HG02588 (cell line): ENCODE data around the gene CALHM5.
A peak's percentile ranks its signal among the peaks of the same experiment; 100 is the strongest.

ENCODE experiments used
- ATAC-seq: cut with Tn5 transposase; IDR thresholded peaks from one replicate; pipeline ENCODE4 v1.9.1; 2021; ENCODE audit warnings: mild to moderate bottlenecking, moderate library complexity; ENCODE audit not compliant: unreplicated experiment

CALHM5 gene

DNA sequence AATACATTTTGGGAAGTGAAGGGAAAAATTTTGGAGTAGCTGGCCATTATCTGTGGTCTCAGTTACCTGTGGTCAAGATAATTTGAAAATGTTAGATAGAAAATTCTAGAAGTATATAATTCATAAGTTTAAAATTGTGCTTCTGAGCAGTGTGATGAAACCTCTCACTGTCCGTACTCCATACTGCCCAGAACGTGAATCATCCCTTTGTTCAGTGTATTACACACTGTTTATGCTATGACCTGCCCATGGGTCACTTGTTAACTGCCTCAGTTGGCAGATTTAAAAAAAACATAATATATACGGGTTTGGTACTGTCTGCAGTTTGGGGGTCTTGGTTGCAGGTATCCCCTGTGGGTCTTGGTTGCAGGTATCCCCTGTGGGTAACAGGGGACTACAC, 4.1 kb upstream of the CALHM5 start:
- no peak for ATAC-seq

- ATAC-seq = no peak
Observed at GRCh38 chr6:116508527-116508926, 2.9 kb upstream of the CALHM5 start.

DNA sequence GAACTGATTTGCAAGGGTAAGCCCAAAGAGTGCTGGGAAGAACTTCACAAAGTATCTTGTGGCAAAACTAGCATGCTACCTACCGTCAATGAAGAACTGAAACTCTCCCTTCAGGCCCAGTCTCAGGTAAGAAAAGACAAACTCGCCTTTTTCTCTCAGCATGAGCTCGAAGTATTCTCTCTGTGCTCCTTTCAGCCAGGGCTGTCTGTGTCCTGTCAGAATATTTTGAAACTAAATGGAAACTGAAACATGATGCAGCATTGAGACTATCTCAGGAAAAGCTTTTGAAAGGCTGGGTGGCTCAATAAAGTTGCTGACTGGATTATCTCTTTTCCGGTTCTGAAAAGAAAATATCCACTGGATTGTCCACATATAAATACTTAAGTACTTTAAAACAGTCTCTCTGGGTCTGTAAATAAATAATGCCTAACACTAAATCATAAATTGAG, 696 bp downstream of the CALHM5 start:
- peak; percentile 62 for ATAC-seq

GRCh38 chr6:116512734-116513133, 1.3 kb downstream of the CALHM5 start:
- no peak for ATAC-seq

- no peak for ATAC-seq
Observed at GRCh38 chr6:116513224-116513875, 1.9 kb downstream of the CALHM5 start.

DNA sequence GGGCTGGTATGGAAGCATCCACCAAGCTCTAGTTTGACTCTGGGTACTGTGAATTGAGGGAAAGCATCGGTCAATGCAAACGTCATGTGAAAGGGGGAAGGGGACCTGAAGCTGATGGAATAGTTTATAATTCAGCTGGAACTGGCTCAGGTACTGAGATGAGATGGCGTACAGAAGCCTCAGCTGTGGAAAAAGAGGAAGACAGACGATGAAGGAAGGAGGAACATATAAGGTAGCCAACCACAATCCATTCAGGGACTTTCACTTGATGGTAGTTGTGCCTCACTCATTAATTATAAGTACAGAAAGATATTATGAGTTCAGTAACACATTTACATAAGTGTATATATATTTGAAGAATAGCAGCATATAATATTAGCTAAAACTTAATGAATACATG, 2.7 kb downstream of the CALHM5 start:
- no peak for ATAC-seq

GRCh38 chr6:116515141-116515540, 3.7 kb downstream of the CALHM5 start:
- ATAC-seq = no peak

DNA sequence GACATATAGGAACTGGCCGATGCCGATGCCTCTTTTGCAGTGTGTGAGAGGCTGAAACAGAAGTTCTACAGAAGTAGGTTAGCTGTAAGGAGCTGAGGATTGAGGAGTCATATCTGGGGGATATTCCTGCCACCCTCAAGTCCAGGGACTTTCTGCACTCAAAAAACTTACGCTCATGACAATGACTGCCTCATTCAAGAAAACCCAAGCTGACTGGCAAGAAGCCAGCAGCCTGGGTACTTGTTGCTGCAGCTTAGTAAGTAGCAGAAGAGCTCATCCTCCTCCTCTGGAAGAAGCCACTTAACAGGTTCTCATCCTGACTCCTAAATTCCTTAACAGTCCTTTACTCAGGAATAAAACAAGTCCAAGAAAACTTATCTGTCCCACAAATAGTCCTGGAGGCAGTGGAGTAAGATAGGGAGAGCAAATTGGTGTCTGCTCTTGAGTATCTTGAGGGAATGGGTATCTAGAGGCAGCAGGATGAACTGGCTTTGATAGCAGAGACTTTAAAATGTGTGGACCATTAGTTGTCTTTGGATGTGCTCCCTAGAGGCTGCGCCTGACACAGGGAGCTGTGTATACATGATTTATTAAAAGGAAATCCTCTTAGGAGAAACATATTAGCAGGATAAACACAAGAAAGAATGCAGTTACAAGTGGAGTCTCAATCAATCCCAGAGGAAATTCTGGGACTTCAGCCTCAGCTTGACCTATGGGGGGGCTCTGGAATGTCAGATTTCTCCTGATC, 7.4 kb downstream of the CALHM5 start:
- ATAC-seq = no peak

DNA sequence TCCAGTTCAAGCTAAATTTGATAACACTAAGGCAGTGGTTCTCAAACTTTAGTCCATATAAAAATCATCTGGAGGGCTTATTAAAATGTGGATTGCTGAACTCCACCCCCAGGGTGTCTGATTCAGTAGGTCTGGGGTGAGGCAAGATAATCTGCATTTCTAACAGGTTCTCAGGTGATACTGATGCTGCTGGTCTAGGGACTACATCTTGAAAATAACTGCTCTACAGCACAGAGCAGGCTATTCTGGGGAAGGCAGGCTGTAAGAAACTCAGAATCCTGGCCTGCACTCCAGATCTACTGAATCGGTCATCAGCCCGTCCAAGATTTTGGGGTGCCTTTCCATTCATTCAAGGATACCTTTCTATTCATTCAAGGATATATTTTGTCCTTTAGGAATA, 11.5 kb downstream of the CALHM5 start:
- ATAC-seq = no peak

DNA sequence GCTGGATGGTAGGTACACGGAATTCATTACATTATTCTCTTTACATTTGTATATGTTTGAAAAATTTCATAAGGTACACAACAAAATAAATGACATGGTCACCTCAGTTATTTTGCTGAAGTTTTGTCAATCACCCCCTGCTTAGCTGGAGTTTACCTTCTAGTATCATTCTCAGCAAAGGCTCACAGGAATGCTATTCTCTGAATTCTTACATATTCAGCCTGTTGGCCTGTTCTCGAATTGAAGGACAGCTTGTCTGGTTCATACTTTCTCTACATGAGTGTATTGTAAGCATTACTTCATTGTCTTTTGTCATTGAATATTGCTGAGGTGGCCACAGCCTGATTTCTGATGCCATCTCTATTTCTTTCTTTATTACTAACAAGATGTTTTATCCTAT, 12.8 kb downstream of the CALHM5 start:
- ATAC-seq = no peak

- ATAC-seq = no peak
Observed at GRCh38 chr6:116528133-116528532, 16.7 kb downstream of the CALHM5 start.

DNA sequence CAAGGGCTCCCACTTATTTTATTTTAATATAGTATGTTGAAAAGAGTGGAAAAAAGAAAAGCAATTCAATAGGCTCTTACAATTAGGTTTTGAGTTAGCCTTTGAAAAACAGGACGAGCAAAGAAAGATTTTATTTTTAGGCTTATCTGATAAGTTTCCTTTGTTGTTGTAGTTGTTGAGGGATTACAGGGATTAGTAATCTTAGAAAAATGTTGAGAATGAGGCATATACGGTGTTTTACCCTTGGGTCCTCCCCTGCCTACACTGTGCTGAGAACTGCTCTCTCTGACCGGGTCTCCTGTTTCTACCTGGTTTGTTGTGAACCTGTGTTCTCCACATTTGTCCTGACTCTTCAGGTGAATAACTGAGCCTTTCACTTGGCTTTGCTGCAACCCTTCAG, 17.3 kb downstream of the CALHM5 start:
- no peak for ATAC-seq

- no peak for ATAC-seq
Observed at GRCh38 chr6:116529466-116530290, 18.2 kb downstream of the CALHM5 start.

DNA sequence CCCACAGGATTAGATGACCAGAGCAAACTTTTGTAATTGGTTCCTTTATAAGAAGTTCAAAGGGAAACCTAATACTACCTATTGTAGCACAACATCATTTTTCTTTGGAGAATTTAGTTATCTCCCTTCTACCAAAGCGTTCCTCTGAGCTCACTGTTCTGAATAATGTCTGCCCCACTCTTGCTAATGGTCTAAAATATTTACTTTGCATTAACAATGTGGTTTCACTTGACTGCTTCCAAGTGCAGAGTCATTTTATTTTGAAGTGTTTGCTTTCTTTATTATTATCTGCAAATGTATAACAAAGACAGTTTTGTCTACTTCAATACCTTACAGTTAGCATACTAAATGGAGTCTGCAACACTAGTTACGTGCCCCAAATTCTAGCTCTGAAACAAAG, 19.0 kb downstream of the CALHM5 start:
- ATAC-seq = no peak

DNA sequence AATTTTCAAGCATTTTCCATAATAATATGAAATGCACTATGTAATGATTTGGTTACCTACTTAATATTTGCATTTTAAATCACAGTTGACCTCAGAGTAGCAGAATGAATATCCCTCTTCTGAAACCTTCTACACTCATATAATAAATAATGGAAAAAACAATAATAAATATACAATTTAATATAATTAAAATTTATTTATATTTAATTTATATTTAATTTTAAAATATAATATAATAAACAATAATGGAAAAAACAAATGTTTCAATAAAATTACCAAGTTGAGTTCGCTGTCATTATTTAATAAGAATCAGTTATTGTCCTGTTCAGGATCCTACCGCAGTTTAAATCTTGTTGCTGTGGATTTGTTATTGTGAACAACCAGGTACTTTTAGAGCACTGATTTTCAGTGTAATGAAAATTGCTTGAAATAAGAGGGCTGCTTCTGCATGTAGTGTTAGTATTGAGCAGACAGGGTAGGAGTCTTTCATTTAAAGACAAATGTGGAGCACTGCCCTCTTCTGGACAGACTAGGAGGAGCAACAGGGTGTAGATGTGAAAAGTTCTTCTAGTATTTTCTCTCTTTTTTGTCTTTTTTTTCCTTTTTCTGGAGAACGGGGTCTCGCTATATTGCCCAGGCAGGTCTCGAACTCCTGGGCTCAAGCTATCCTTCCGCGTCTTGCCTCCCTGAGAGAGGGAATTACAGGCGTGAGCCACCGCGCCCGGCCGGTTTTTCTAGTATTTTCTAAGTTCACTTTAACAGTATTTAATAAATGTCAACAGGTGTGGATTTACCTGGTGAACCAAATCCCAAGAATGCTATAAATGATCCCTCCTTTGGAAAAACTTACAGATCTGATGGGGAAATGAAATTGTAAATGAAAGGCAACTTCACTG, 20.5 kb downstream of the CALHM5 start:
- ATAC-seq = peak; percentile 57

DNA sequence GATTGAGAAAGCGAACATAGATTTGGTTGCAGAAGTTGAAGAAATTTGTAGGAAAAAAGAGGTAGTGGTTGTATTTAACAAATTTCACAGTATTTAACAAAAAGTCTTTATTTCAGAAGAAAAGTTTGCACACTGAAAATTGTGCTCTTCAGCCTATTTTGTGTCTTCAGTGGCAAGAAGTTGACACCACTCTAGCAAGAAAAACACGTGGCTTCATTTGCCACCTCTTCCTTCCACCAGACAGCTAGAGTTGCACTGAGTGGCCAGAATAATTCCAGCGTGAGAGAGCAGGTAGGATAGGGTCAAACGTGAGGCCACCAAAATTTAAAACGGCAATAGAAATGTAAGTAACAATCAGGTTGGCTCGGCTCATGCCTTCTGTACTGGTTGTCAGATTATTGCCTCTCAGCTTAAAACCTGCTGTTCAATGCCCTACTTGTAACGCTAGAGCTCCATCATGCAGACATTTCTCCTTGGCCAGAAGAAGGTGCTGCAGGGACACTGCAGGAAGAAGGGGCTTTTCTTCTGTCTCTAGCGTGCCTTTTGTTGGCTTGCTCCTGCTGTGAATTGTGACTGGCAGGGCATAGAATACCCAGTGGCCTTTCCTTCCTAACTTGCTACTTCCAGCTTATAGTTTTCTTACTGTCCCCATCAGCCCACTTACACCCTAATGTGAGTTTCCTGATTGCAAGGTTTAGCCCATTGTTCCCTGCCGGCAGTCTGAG, 22.0 kb downstream of the CALHM5 start:
- ATAC-seq = no peak

DNA sequence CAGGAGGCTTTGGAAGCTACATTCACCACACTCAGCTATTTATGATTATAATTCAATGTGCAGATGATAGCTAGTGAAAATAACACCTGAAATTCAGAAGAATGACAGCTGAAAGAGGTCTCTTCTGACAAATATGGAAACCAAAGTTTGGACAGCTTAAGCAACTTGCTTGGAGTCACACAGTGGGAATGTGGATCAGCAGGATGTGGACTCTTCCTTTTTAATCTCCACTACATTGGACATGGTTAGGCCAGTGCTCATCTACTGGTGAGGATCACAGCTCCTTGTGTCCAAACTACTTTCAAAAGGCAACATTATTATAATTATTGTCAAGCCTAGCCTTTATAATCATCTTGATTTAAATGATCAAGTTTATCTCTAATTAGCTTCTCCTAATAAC, 23.7 kb downstream of the CALHM5 start:
- ATAC-seq = no peak

GRCh38 chr6:116536216-116536621, 24.8 kb downstream of the CALHM5 start:
- no peak for ATAC-seq

GRCh38 chr6:116542426-116542825, 31.0 kb downstream of the CALHM5 start:
- ATAC-seq = no peak

- ATAC-seq = no peak
Observed at GRCh38 chr6:116543149-116543548, 31.7 kb downstream of the CALHM5 start.
